Amygdala (tissue), 56 donors: ENCODE results near the gene SNRPE.

Experiments
- DNase-seq, 56 donors: peaks; one replicate each; lab custom pipeline; 2025; lab: John Stamatoyannopoulos, UW

Gene SNRPE

DNA sequence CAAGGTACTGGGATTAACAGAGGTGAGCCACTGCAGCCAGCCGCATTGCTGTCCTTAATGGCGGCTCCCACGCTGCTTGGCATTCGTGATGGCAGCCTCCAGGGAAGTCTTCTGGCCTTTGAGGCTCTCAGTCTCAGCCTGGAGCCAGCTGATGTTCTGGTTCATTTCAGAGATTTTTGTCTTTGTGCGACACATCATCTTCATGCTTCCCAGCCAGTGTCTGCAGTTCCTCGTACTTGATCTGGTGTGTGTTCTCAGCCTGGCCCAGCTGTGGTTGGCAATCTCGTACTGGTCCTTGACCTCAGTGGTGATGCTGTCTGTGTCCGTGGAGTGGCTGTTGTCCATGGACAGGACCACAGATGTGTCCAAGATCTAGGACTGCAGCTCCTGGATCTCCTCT, 11.7 kb downstream of the SNRPE start:
- DNase-seq: no peak

DNA sequence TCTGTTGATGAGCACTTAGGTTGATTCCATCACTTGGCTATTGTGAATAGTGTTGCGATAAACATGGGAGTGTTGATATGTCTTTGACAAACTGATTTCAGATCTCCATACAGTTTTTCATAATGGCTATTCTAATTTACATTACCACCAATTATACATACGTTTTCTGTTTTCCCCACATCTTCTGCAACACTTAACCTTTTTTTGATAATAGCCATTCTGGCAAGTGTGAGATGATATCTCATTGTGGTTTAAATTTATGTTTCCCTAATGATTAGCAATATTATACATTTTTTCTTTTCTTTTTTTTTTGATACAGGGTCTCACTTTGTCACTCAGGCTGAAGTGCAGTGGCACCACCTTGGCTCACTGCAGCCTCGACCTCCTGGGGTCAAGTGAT, 17.0 kb downstream of the SNRPE start:
- DNase-seq: no peak

DNA sequence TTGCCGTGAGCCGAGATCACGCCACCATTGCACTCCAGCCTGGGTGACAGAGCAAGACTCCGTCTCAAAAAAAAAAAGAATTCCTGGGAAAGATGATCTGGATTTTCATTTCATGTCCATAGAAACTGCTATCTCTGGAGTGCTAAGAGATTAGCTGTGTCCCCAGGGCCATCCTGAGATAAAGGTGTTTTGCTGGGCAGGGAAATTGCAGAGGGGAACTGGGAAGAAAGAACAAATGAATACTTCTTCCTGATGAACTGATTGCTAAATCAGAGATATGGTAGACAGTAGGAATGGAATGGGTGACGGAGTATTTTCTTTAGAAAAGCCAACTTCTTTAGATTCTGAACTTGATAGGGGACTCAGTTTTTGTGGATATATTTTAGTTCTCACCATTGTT, 19.2 kb downstream of the SNRPE start:
- no peak for DNase-seq

DNA sequence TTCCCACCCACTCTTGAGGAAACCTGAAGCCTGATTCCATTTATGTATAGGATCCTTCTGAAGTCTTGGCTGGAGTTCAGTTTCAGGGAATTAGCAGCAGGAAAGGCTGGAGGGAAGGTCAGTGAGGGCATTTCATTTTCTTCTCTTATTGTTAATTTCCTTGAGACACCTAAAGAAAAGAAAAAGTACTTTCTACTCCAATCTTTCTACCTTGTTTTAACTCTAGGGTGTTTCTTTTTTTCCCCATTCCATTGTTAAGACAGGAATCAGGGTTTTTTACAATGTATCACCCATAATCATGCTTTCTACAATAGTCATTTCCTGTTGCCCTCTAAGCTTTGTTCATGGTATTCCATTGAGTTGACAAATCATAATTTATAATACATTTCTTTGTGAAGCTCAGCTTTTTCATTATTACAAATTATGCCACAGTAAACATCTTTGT, 27.4 kb downstream of the SNRPE start:
- DNase-seq: no peak

DNA sequence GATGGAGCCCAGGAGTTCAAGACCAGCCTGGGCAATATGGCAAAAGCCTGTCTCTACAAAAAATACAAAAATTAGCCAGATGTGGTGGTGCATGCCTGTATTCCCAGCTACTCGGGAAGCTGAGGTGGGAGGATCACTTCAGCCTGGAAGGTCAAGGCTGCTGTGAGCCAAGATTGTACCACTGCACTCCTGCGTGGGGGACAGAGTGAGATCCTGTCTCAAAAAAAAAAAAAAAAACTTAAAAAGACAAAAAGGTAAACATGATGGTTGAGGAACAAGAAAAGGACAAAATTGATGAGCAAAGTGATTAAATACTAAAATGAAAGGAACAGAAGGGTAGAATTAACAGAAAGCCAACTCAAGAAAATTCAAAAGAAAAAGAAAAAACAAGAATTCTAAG, 30.6 kb downstream of the SNRPE start:
- no peak for DNase-seq

DNA sequence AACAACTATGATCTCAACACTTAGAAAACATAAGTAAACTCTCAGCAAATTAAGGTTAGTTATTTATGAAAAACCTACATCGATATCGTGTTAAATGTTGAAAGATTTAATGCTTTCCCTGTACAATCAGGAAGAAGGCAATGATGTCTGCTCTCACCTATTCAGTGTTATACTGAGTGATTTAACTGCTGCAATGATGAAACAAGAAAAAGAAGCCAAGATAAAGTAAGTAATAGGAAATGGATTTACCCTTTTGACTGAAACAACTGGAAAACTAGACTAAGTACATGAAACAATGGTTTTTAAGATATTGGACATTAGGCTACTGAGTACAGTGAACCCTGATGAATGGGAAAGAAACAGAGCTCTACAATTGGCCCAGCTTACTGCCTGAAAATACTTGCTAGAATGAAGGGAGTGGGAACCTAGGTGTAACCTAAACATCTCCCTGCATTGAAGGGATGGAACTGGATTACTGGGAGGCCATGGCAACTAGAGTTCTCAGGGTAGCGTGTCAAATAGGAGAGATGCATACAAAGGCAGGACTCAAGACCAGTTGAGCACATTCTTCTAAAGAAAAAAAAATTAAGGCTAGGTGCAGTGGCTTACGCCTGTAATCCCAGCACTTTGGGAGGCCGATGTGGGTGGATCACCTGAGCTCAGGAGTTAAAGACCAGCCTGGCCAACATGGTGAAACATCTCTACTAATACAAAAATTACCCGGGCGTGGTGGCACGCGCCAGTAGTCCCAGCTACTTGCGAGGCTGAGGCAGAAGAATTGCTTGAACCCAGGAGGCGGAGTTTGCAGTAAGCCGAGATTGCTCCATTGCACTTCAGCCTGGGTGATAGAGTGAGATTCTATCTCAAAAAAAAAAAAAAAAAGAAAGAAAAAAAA, 37.3 kb downstream of the SNRPE start:
- DNase-seq: no peak

DNA sequence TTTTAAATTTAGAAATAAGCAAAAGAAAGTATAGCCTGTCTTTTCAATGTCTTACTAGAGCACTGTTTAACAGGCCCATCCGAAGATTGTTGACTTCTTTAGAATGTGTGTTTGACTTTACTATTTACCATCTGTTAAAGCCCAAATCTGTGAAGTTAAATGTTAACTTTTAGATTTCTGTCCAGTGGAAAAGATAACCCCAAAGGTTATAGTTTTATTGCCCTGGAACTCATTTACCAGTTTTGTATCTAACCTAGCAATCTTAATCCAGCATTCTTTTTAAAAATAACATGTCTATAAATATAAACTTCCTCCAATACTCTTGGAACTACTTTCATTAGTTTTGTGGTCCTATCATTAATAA, 37.9 kb downstream of the SNRPE start:
- no peak for DNase-seq

DNA sequence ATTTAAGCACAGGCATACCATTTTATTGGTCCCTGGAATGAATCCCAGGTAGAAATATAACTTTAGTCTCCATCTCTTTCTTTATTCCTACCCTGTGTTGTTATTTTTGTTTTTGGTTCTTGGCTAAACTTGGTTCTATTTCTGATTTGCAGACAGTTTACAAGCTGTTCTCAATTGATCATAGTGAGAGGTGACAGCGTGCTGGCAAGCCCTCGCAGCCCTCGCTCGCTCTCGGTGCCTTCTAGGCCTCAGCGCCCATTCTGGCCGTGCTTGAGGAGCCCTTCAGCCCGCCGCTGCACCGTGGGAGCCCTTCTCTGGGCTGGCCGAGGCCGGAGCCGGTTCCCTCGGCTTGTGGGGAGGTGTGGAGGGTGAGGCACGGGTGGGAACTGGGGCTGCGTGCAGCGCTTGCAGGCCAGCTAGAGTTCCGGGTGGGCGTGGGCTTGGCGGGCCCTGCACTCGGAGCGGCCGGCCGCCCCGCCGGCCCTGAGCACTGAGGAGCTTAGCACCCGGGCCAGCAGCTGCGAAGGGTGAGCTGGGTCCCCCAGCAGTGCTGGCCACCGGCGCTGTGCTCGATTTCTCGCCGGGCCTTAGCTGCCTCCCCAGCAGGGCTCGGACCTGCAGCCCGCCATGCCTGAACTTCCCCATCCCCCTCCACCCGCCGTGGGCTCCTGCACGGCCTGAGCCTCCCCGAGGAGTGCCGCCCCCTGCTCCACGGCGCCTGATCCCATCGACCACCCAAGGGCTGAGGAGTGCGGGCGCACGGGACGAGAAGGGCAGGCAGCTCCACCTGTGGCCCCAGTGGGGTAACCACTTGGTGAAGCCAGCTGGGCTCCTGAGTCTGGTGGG, 38.7 kb downstream of the SNRPE start:
- DNase-seq: no peak

DNA sequence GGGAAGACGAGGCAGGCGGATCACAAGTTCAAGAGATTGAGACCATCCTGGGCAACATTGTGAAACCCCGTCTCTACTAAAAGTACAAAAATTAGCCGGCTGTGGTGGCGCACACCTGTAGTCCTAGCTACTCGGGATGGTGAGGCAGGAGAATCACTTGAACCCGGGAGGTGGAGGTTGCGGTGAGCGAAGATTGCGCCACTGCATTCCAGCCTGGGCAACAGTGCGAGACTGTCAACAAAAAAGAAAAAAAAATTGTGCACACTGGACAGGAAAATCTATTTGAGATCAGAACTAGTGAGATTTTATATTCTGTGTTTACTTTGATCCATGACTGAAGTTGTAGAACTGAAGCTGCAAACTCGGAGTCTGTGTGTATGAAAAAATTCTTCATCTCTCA, 40.2 kb downstream of the SNRPE start:
- no peak for DNase-seq

DNA sequence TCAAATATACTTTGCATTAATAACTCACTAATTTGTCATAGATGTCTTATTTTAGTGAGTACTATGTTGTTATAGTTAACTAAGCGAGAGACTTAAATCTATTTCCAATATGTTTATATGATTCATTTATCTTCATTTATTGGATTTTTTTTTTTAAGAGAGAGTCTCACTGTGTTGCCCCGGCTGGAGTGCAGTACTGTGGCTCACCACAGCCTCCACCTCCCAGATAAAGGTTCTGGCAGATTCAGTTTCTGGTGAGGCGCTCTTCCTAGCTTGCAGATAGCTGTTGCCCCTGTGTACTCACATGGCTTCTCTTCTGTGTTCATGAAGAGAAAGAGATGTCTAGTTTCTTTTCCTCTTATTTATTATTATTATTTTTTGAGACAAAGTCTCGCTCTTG, 43.9 kb downstream of the SNRPE start:
- no peak for DNase-seq

DNA sequence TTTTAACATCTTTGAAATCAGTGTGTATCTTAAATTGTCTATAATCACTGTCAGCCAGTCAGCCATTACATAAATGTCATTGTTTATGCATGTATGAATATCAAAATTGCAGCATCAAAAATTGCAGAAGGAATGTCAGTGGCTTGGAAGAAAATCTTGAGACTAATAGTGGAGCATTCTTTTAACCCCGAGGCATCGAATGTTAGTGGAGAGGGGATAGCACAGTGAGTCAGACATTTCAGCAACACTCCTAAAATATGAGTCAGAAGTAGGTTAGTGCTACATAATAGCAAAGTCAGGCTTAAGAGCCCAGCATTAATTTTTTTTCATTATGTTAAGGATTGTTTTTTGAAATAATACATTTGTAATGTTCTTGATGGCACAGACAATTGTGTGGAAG, 45.5 kb downstream of the SNRPE start:
- DNase-seq: no peak

DNA sequence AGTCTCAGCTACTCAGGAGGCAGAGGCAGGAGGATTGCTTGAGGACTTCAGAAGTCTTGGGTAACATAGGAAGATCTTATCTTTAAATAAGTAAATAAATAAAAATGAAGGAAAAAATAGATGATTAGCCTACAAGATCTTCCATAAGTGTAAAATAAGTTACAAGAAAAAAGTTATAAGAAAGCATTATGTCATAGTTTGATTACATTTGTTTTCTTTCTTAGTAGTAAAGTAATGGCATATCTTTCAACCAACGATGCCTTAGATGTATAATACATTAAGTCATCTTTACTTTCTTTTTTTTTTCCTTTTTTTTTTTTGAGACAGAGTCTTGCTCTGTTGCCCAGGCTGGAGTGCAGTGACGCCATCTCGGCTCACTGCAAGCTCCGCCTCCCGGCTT, 46.5 kb downstream of the SNRPE start:
- no peak for DNase-seq

DNA sequence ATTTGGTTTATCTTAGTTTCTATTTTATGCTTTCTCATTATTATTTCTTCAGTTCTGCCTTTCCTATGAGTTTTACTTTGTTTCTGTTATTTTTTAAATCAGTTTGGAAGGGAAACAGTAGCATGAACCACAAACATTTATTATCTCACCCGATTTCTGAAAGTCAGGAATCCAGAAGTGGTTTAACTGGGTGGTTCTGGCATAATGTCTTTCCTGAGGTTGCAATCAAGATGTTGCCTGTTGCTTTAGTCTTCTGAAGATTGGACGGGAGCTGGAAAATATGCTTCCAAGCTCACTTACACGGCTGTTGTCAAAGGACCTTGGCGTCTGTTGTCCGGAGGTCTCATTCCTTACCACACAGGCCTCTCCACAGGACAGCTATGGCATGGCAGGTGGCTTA, 50.4 kb downstream of the SNRPE start:
- no peak for DNase-seq

DNA sequence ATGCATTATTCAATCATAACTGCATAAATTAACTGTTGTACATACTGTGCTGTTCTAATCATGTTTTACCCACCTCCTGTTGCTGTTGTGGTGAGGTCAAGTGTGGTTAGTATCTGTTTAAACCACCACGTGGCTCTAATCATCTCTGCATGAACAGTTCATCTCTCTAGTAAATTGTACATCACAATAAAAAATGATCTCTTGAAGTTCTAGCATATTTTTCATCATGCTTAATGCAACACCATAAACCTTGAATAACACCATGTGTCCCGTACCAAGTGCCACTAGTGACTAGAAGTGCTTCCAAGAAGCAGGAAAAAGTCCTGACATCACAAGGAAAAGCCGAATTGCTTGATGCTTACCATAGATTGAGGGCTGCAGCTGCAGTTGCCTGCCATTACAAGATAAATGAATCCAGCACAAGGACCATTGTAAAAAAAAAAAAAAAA, 51.7 kb downstream of the SNRPE start:
- no peak for DNase-seq

DNA sequence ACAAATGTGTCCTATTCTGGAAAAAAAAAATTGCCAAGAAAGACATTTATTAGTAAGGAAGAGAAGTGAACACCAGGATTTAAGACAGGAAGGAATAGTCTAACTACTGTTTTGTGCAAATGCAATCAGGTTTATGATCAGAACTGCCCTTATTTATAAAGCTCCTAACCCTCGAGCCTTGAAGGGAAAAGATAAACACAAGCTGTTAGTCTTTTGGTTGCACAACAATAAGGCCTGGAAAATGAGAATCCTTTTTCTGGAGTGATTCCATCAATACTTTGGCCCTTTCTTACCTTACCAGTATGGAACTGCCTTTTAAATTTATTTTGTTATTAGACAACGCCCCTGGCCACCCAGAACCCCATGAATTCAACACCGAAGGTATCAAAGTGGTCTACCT, 52.9 kb downstream of the SNRPE start:
- no peak for DNase-seq

DNA sequence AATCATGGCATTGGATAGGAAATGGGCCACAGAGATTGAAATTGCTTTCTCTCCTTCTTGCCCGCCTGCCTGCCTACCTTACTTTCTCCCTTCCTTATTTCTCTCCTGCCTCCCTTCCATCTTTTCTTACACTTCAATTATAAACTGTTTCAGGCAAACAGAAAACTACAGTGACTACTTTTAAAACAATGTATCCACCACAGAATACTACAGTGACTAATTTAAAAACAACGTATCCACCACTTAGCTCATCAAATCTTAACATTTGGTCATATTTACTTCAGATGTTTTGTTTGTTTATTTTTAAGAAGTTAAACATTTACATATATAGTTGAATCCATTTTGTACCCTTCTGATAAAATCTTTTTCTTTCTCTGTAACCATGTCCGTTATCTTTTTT, 54.4 kb downstream of the SNRPE start:
- DNase-seq: no peak

DNA sequence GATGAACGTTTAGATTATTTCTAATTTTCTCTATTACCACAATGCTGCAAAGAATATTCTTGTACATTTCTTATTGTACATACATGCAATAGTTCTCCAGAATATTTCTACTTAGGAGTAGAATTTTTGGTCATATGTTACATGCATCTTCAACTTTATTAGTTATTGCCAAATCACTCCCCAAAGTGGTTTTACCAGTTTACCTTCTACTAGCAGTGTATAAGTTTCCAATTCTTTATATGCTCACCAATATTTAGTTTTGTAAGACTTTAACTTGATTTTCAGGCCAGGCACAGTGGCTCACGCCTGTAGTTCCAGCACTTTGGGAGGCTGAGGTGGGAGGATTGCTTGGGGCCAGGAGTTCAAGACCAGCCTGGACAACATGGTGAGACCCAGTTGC, 55.4 kb downstream of the SNRPE start:
- DNase-seq: no peak
